MCF 10A (cell line): ENCODE measurements around the gene CRYBB2. TPM values are rescaled to one million over a fixed set of nuclear protein-coding genes. Genes with fewer than 3 reads are reported as not detected.

ENCODE experiments used
- BruUV-seq: library from RNA; stranded (reverse); fragments of 400-500 nt; replicated peaks from 2 replicates; lab custom pipeline; 2021; lab: Mats Ljungman, UMichigan
- CTCF ChIA-PET: fragments of 300-600 bp; sonication (Branson Sonifier 250); formaldehyde crosslinking; extraction: SDS; loops from one replicate; lab custom pipeline; 2021; ENCODE audit warnings: antibody characterized with exemption, inconsistent platforms; lab: Yijun Ruan, JAX
- POLR2A ChIA-PET: fragments of 300-600, 350-650 bp; sonication (Branson Sonifier 250); formaldehyde crosslinking; extraction: SDS; loops from one replicate; lab custom pipeline; 2020; ENCODE audit warnings: antibody characterized with exemption, inconsistent platforms; lab: Yijun Ruan, JAX
- DNase-seq: peaks from one replicate; pipeline ENCODE4 v3.0.0-alpha.2; 2018; ENCODE audit not compliant: unreplicated experiment
- H3K27ac Mint-ChIP-seq: one replicate; pipeline ENCODE4 v1.8.0; 2022; ENCODE audit warnings: mild to moderate bottlenecking, low read depth, mixed read lengths; ENCODE audit not compliant: unreplicated experiment
- H3K27me3 Mint-ChIP-seq: one replicate; pipeline ENCODE4 v1.8.0; 2022; ENCODE audit warnings: mixed read lengths; ENCODE audit not compliant: insufficient read depth, unreplicated experiment
- H3K36me3 Mint-ChIP-seq: one replicate; pipeline ENCODE4 v1.8.0; 2022; ENCODE audit warnings: mild to moderate bottlenecking, moderate library complexity, mixed read lengths; ENCODE audit not compliant: insufficient read depth, unreplicated experiment
- H3K4me1 Mint-ChIP-seq: one replicate; pipeline ENCODE4 v1.8.0; 2022; ENCODE audit warnings: mixed read lengths; ENCODE audit not compliant: insufficient read depth, unreplicated experiment
- H3K4me3 Mint-ChIP-seq: one replicate; pipeline ENCODE4 v1.8.0; 2022; ENCODE audit warnings: mild to moderate bottlenecking, moderate library complexity, mixed read lengths; ENCODE audit not compliant: unreplicated experiment
- H3K9me3 Mint-ChIP-seq: one replicate; pipeline ENCODE4 v1.8.0; 2022; ENCODE audit warnings: mixed read lengths; ENCODE audit not compliant: unreplicated experiment
- intact Hi-C: fragments of 100-400 bp; cut with micrococcal nuclease; formaldehyde crosslinking; loops from 2 replicates; pipeline ENCODE4 v1.14.1; 2022
- total RNA-seq: library from RNA; stranded (reverse); gene quantifications from 2 replicates; pipeline ENCODE4 v1.2.3, GENCODE V29; 2022
- TF ChIP-seq, protein P1 (sequence below): fragments of 200-600 bp; IDR thresholded peaks from one replicate; pipeline ENCODE4 v1.8.0; 2022; ENCODE audit warnings: antibody characterized with exemption, mild to moderate bottlenecking; ENCODE audit not compliant: unreplicated experiment

The CRYBB2 gene
- total RNA-seq, 1 experiment from 2014 or later: 0.68 TPM

DNA sequence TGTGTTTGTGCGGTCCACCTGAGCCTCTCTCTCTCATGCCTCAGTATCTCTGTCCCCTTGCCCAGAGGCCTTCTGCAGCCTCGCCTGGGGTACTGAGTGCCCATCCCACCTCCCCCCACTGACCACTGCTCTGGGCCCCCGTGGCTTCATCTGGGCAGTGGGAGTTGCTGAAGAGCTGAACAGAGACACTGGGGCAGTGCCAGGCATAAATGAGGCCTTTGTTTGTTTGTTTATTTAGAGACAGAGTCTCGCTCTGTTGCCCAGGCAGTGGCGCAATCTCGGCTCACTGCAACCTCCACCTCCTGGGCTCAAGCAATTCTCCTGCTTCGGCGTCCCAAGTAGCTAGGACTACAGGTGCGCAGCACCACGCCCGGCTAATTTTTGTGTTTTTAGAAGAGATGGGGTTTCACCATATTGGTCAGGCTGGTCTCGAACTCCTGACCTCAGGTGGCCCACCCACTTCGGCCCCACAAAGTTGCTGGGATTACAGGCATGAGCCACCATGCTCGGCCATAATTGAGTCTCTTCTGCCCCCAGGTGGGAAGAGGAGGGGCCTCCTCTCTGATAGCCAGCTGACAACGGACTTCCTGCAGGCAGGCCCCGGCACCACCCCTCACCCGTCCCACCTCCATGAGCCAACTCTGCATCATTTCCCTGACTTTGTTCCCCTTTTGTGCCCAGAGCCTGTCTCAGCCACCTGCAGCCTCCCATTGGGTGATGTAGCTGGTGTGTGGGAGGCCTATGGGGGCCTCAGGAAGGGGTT is 10.5 kb upstream of the CRYBB2 start:
- TF ChIP-seq, protein P1, sequence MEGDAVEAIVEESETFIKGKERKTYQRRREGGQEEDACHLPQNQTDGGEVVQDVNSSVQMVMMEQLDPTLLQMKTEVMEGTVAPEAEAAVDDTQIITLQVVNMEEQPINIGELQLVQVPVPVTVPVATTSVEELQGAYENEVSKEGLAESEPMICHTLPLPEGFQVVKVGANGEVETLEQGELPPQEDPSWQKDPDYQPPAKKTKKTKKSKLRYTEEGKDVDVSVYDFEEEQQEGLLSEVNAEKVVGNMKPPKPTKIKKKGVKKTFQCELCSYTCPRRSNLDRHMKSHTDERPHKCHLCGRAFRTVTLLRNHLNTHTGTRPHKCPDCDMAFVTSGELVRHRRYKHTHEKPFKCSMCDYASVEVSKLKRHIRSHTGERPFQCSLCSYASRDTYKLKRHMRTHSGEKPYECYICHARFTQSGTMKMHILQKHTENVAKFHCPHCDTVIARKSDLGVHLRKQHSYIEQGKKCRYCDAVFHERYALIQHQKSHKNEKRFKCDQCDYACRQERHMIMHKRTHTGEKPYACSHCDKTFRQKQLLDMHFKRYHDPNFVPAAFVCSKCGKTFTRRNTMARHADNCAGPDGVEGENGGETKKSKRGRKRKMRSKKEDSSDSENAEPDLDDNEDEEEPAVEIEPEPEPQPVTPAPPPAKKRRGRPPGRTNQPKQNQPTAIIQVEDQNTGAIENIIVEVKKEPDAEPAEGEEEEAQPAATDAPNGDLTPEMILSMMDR: no peak
- DNase-seq: no peak
- H3K4me1 Mint-ChIP-seq: no peaks in the 10 kb centered on the region
- H3K27me3 Mint-ChIP-seq: no peaks in the 10 kb centered on the region
- ChIA-PET POLR2A (no interaction called here), CTCF (no interaction called here)
- no peak overlapping the region for H3K4me3 Mint-ChIP-seq
- no TSS peak for BruUV-seq
- H3K36me3 Mint-ChIP-seq: no peaks in the 10 kb centered on the region
- no peak overlapping the region for H3K27ac Mint-ChIP-seq
- no peaks in the 10 kb centered on the region for H3K9me3 Mint-ChIP-seq
- intact Hi-C loops: no loop called here

DNA sequence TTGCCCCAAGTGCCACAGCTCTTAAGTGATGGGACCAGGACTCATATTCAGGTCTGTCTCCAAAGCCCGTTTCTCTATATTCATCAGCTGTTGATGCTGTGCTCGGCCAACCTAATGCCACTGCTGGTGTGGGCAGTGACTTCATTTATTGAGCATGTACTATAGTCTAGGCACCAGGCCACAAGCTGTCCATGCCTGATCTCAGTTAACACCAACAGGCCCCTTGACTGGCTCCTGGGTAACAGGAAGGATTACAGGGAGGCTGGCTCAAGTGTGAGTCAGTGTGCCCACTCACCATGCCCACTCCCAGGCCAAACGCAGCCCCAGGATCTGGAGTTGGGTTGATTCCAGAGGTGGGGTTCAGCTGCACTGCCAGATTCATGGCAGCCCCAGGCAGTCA is 8.6 kb upstream of the CRYBB2 start:
- DNase-seq: no peak
- intact Hi-C loops: no loop called here
- Mint-ChIP-seq H3K4me3 (no peak overlapping the region), H3K9me3 (no peaks in the 10 kb centered on the region), H3K27ac (no peak overlapping the region), H3K4me1 (no peaks in the 10 kb centered on the region), H3K36me3 (no peaks in the 10 kb centered on the region), H3K27me3 (no peaks in the 10 kb centered on the region)
- ChIA-PET POLR2A (no interaction called here), CTCF (interaction anchor here (0.5 to 4.5 kb wide), 3 partner anchors 9 to 152 kb away, joined by 3 to 39 read pairs (median 4); no protein-coding TSS in a partner anchor)
- TF ChIP-seq, protein P1: no peak
- BruUV-seq: no TSS peak

DNA sequence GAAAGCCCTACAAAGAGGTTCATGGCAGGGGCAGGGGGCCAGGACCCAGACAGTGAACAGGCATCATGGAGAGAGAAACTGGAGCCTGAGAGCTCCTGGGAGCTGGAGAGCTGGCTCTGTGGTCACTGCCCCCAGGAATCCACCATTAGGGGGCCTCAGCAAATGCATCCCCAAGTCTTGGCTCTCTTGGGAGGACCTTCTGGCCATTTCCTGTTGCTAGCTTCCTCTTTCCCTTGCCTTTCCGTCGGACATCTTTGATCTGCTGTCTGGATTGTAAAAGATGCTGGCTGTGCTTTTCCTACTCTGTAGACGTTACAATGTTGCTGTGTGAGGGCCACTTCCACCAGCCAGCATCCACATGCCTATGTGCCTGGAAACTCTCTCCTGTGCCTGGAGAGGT is 7.1 kb upstream of the CRYBB2 start:
- BruUV-seq: no TSS peak
- ChIA-PET CTCF (interaction anchor here (4.5 kb wide), 1 partner anchor 11 kb away, joined by 39 read pairs; no protein-coding TSS in a partner anchor), POLR2A (no interaction called here)
- TF ChIP-seq, protein P1: no peak
- intact Hi-C loops: no loop called here
- Mint-ChIP-seq H3K27ac (no peak overlapping the region), H3K27me3 (no peaks in the 10 kb centered on the region), H3K4me1 (no peaks in the 10 kb centered on the region), H3K9me3 (no peaks in the 10 kb centered on the region), H3K36me3 (peaks cover 4% of the 10 kb centered on the region), H3K4me3 (no peak overlapping the region)
- no peak for DNase-seq

DNA sequence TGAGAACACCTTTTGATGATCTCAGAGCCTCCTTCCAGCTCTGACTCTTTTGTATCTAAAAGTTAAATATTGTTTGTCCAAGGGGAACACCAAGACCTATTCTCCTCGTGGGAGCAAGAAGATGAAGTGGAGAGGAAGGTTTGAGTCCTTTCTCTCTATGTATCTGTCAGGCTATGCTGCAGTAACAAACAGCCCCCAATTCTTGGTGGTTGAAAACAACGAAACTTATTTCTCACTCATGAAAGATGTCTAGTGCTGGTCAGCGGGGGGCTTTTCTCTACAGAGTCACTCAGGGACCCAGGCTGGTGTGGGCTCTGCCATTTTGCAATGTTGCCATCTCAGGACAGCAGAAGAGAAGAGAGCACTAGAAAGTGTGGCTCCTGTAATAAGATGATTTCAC is 6.2 kb upstream of the CRYBB2 start:
- intact Hi-C loops: no loop called here
- no TSS peak for BruUV-seq
- TF ChIP-seq, protein P1: no peak
- H3K27ac Mint-ChIP-seq: no peak overlapping the region
- no peaks in the 10 kb centered on the region for H3K4me1 Mint-ChIP-seq
- no peaks in the 10 kb centered on the region for H3K9me3 Mint-ChIP-seq
- no peak overlapping the region for H3K4me3 Mint-ChIP-seq
- DNase-seq: no peak
- CTCF ChIA-PET: interaction anchor here (4.5 kb wide), 1 partner anchor 12 kb away, joined by 39 read pairs; no protein-coding TSS in a partner anchor
- H3K36me3 Mint-ChIP-seq: peaks cover 4% of the 10 kb centered on the region
- no peaks in the 10 kb centered on the region for H3K27me3 Mint-ChIP-seq
- POLR2A ChIA-PET: no interaction called here
